HG02798 (cell line): ENCODE data around the gene ZFAND2A.

Experiments
- ATAC-seq: cut with Tn5 transposase; IDR thresholded peaks from one replicate; pipeline ENCODE4 v1.9.1; 2021; ENCODE audit warnings: mild to moderate bottlenecking; ENCODE audit not compliant: unreplicated experiment, poor library complexity

Gene ZFAND2A

GRCh38 chr7:1111156-1111555, 48.8 kb downstream of the ZFAND2A start:
- ATAC-seq, result no peak

GRCh38 chr7:1110358-1110757, 49.6 kb downstream of the ZFAND2A start:
- no peak for ATAC-seq

GRCh38 chr7:1109581-1110310, 50.2 kb downstream of the ZFAND2A start:
- ATAC-seq, result no peak

- no peak for ATAC-seq
Observed at GRCh38 chr7:1108264-1108920, 51.6 kb downstream of the ZFAND2A start.

- ATAC-seq, result no peak
Observed at GRCh38 chr7:1106793-1107421, 53.1 kb downstream of the ZFAND2A start.

- no peak for ATAC-seq
Observed at GRCh38 chr7:1106063-1106792, 53.8 kb downstream of the ZFAND2A start.

- ATAC-seq, result peak; percentile 52
Observed at GRCh38 chr7:1105189-1105588, 54.8 kb downstream of the ZFAND2A start.

- ATAC-seq, result no peak
Observed at GRCh38 chr7:1104516-1105179, 55.3 kb downstream of the ZFAND2A start.

- no peak for ATAC-seq
Observed at GRCh38 chr7:1103789-1104515, 56.0 kb downstream of the ZFAND2A start.

- peak; percentile 50 for ATAC-seq
Observed at GRCh38 chr7:1103009-1103788, 56.8 kb downstream of the ZFAND2A start.
